Measurements from ENCODE around the gene CPNE2. TPM values are rescaled to one million over a fixed set of nuclear protein-coding genes. Genes with fewer than 3 reads are reported as not detected.

Gene CPNE2
- total and polyA plus RNA-seq, 2 of the 8 experiments (the other 6 are each of a cell fraction or from before 2014, with no cell fraction given) = 10.6 to 39.5 TPM

DNA sequence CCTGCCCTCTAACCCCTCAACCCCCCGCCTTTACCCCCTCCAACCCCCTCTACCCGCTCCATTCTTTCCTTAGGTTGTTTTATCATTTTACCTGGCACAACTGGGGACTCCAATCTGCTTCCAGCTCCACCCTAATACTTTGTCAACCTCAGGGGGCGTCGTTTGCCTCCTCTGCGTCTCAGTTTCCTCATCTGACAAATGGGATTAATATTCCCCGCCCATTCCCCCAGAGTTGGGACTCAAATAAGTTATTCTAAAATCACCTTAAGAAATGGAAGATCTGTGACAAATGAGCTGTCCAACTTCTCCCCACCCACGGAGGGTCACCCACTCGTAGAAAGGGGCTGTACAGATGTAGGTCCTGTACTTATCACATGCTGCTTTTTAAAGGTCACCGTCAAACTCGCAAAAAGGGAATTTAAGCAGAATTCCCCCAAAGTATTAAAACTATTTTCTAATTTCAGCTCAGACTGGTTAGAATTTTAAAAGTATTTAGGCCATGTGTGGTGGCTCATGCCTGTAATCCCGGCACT, 40.6 kb upstream of the CPNE2 start (continued):
- TF ChIP-seq, protein P1, sequence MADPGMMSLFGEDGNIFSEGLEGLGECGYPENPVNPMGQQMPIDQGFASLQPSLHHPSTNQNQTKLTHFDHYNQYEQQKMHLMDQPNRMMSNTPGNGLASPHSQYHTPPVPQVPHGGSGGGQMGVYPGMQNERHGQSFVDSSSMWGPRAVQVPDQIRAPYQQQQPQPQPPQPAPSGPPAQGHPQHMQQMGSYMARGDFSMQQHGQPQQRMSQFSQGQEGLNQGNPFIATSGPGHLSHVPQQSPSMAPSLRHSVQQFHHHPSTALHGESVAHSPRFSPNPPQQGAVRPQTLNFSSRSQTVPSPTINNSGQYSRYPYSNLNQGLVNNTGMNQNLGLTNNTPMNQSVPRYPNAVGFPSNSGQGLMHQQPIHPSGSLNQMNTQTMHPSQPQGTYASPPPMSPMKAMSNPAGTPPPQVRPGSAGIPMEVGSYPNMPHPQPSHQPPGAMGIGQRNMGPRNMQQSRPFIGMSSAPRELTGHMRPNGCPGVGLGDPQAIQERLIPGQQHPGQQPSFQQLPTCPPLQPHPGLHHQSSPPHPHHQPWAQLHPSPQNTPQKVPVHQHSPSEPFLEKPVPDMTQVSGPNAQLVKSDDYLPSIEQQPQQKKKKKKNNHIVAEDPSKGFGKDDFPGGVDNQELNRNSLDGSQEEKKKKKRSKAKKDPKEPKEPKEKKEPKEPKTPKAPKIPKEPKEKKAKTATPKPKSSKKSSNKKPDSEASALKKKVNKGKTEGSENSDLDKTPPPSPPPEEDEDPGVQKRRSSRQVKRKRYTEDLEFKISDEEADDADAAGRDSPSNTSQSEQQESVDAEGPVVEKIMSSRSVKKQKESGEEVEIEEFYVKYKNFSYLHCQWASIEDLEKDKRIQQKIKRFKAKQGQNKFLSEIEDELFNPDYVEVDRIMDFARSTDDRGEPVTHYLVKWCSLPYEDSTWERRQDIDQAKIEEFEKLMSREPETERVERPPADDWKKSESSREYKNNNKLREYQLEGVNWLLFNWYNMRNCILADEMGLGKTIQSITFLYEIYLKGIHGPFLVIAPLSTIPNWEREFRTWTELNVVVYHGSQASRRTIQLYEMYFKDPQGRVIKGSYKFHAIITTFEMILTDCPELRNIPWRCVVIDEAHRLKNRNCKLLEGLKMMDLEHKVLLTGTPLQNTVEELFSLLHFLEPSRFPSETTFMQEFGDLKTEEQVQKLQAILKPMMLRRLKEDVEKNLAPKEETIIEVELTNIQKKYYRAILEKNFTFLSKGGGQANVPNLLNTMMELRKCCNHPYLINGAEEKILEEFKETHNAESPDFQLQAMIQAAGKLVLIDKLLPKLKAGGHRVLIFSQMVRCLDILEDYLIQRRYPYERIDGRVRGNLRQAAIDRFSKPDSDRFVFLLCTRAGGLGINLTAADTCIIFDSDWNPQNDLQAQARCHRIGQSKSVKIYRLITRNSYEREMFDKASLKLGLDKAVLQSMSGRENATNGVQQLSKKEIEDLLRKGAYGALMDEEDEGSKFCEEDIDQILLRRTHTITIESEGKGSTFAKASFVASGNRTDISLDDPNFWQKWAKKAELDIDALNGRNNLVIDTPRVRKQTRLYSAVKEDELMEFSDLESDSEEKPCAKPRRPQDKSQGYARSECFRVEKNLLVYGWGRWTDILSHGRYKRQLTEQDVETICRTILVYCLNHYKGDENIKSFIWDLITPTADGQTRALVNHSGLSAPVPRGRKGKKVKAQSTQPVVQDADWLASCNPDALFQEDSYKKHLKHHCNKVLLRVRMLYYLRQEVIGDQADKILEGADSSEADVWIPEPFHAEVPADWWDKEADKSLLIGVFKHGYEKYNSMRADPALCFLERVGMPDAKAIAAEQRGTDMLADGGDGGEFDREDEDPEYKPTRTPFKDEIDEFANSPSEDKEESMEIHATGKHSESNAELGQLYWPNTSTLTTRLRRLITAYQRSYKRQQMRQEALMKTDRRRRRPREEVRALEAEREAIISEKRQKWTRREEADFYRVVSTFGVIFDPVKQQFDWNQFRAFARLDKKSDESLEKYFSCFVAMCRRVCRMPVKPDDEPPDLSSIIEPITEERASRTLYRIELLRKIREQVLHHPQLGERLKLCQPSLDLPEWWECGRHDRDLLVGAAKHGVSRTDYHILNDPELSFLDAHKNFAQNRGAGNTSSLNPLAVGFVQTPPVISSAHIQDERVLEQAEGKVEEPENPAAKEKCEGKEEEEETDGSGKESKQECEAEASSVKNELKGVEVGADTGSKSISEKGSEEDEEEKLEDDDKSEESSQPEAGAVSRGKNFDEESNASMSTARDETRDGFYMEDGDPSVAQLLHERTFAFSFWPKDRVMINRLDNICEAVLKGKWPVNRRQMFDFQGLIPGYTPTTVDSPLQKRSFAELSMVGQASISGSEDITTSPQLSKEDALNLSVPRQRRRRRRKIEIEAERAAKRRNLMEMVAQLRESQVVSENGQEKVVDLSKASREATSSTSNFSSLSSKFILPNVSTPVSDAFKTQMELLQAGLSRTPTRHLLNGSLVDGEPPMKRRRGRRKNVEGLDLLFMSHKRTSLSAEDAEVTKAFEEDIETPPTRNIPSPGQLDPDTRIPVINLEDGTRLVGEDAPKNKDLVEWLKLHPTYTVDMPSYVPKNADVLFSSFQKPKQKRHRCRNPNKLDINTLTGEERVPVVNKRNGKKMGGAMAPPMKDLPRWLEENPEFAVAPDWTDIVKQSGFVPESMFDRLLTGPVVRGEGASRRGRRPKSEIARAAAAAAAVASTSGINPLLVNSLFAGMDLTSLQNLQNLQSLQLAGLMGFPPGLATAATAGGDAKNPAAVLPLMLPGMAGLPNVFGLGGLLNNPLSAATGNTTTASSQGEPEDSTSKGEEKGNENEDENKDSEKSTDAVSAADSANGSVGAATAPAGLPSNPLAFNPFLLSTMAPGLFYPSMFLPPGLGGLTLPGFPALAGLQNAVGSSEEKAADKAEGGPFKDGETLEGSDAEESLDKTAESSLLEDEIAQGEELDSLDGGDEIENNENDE (IDR thresholded peaks at IDR 0.05; ENCODE audit: insufficient replicate concordance, low read length) = no peak
- TF ChIP-seq NRF1 (IDR thresholded peaks at IDR 0.05; ENCODE audit: low read depth, low read length) = no peak
- TF ChIP-seq MAFK (IDR thresholded peaks at IDR 0.05; ENCODE audit: low read depth, low read length) = no peak
- no peak for TF ChIP-seq SIN3A (conservative IDR thresholded peaks at IDR 0.05 in 1 of 2, IDR thresholded peaks at IDR 0.05 in 1 of 2; ENCODE audit: low read depth in 1 of 2, low read length in 2 of 2)
